T-helper 2 cell (primary cell): ENCODE measurements around the gene CCR6.
"Not testable (repeated sequence)": the region's sequence is repeated elsewhere in the genome, so short reads cannot be mapped to it uniquely, and the experiment has no call there.

Experiments used
- DNase-seq, 5 experiments: peaks; one replicate each; pipeline versions ENCODE4 v3.0.0 to v3.0.0-alpha.2; 2012 to 2022

CCR6 gene

DNA sequence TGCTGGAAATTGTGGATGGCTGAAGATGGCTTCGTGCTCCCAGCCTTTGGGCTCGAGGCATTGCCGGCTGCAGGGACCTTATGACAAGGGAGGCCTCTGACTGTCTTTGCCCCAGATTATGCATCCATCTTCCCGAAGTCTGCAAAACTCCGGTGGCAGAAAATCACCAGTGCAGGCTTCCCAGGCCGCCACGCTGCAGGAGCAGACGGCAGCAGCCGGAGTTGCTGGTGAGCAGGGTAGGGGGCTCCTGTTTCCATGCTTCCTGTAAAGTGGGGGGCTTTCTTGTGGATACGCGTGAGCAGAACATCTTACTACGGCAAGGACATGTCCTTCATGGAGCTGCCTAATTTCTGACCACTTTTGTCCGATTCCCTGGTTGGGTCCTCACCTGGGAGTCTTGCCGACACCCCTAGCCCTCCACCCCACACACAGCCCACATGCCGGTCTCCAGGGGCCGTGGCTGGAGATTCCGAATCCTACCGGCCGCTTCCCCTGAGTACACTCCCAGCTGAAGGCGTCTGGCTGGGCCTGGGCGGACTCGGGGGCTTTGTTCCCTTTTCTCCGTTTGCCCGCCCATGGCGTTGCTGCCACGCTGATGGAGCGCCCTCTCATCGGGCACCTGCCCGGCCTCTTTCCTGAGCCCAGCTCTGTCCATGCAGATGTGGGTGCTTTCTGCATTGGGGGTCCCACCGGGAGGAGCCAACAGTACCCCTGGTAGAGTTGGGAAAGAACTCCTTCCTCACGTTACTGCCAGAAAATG is 56.2 kb downstream of the CCR6 start:
- DNase-seq: not testable (repeated sequence)

DNA sequence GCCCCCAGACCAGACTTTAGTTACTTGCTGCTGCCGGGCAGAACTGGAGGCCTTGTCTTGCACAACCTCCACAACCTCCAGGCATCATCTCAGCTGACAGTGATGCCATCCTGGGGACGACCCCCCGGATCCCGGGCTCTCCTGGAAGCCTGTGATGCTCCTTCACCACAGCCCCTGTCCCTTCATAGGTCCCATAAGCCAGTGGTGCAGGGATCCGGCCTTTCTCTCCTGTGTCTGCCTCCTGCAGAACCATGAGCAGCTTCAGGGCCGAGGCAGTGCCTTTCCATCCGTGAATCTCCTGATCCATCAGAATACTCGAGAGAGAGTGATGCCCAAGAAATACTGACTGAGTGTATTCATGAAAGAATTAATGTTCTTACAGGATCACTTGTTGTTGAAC is 57.2 kb downstream of the CCR6 start:
- not testable (repeated sequence) for DNase-seq

DNA sequence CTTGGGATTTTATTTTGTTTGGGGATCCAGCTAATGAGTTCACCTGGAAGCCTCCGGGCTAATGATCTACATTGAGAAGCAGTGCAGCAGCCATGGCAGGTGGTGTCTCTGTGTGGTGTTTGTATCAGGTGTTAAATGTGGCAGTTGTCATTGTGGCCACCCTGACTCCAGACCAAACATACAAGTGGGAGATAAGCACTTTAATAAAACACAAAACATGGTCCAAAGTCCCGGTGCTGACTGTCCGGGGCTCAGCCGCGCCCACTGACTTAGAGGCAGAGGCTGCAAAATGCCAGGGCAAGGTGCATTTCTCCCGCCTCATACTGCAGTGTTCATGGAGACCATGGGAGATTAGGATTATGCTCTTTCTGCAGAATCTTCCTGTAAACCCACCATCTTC is 58.5 kb downstream of the CCR6 start:
- not testable (repeated sequence) for DNase-seq

- DNase-seq: not testable (repeated sequence)
Measured at GRCh38 chr6:167182913-167183314, 60.0 kb downstream of the CCR6 start.

GRCh38 chr6:167185101-167185500 is 62.2 kb downstream of the CCR6 start:
- DNase-seq: not testable (repeated sequence)

- not testable (repeated sequence) for DNase-seq
Measured at GRCh38 chr6:167187275-167187674, 64.4 kb downstream of the CCR6 start.
